Measurements from ENCODE around the gene FHOD3. TPM values are rescaled to one million over a fixed set of nuclear protein-coding genes. Genes with fewer than 3 reads are reported as not detected.

The FHOD3 gene
- total and polyA plus RNA-seq, 2 of the 4 experiments (the other 2 are of a cell fraction), result 14.6 to 16.0 TPM

GRCh38 chr18:36732264-36732663 lies 434.8 kb downstream of the FHOD3 start:
- Histone ChIP-seq H3K56ac (ENCODE audit: extremely low read depth, insufficient read depth, low read length) (no peak overlapping the region), H3K4me1 (ENCODE audit: control insufficient read depth, insufficient read depth, low read length) (no peaks in the 10 kb centered on the region), H2AK5ac (ENCODE audit: low read depth, low read length) (no peak overlapping the region), H2BK120ac (ENCODE audit: low read depth, low read length) (no peak overlapping the region), H3K23ac (ENCODE audit: low read depth, low read length) (no peak overlapping the region), H3K18ac (ENCODE audit: low read depth, low read length) (no peak overlapping the region), H2AK9ac (replicated peaks; ENCODE audit: low read depth, low read length, poor library complexity) (no peak overlapping the region), H4K5ac (ENCODE audit: low read depth, low read length) (no peak overlapping the region), H3K14ac (replicated peaks; ENCODE audit: low read depth, low read length) (no peak overlapping the region), H3K27me3 (ENCODE audit: control insufficient read depth, insufficient read depth, low read length) (no peaks in the 10 kb centered on the region), H3K4me3 (ENCODE audit: insufficient read depth, low read depth, low read length) (no peak overlapping the region), H3K27ac (ENCODE audit: insufficient read depth, low read length) (no peak overlapping the region), H2BK15ac (ENCODE audit: low read depth, low read length) (no peak overlapping the region), H2AFZ (replicated peaks; ENCODE audit: low read length, poor library complexity) (no peak overlapping the region), H3K9ac (ENCODE audit: low read depth, low read length) (no peak overlapping the region), H3K36me3 (ENCODE audit: control insufficient read depth, insufficient read depth, low read length) (peaks cover 5% of the 10 kb centered on the region), H3K9me1 (ENCODE audit: insufficient read depth, low read length) (peaks cover 7% of the 10 kb centered on the region; the same call in 1 of the 2 replicates), H2BK5ac (ENCODE audit: low read depth, low read length, poor library complexity, severe bottlenecking) (no peak overlapping the region), H4K91ac (ENCODE audit: insufficient read depth, low read depth, low read length) (no peak overlapping the region), H3K4ac (ENCODE audit: low read depth, low read length) (no peak overlapping the region), H3K4me2 (ENCODE audit: low read depth, low read length) (no peak overlapping the region), H4K8ac (ENCODE audit: low read depth in 2 of 2, low read length in 2 of 2) (no peak overlapping the region), H3K9me3 (ENCODE audit: control insufficient read depth, insufficient read depth, low read length) (peaks cover 4% of the 10 kb centered on the region; the same call in 1 of the 2 replicates), H4K20me1 (ENCODE audit: insufficient read depth, low read length) (no peaks in the 10 kb centered on the region), H2BK20ac (ENCODE audit: low read depth, low read length) (no peak overlapping the region), H3K79me1 (ENCODE audit: low read depth in 1 of 2, low read length in 2 of 2) (no peaks in the 10 kb centered on the region; a peak in 1 of 4 replicates)
- ATAC-seq (ENCODE audit: low read depth) (no peak), DNase-seq (no peak)
- dilution Hi-C loops (cut with HindIII; ENCODE audit: low sequenced_read_pairs, unreplicated experiment) (no loop called here), in situ Hi-C loops (cut with MboI; ENCODE audit: low sequenced_read_pairs) (no loop called here), intact Hi-C loops (cut with micrococcal nuclease) (no loop called here)
- TF ChIP-seq CHD1 (IDR thresholded peaks at IDR 0.05; ENCODE audit: low read depth, low read length), result no peak
- TF ChIP-seq MAZ (IDR thresholded peaks at IDR 0.05; ENCODE audit: borderline replicate concordance, low read depth, low read length), result no peak
- ChIA-PET CTCF (no interaction called here), POLR2A (ENCODE audit: unreplicated experiment) (no interaction called here)
- no TSS peak for BruUV-seq (replicated peaks)
- WGBS, 2 experiments (ENCODE audit: extremely low coverage in 2 of 2, insufficient read length in 1 of 2), result no CpG with 5 or more reads among the region's 5 CpGs

All from IMR-90 (cell line).